WTC11 (cell line): ENCODE results near the gene ZNF121. TPM values are rescaled to one million over a fixed set of nuclear protein-coding genes. Genes with fewer than 3 reads are reported as not detected.

Experiments used
- ATF1 ChIP-seq: sonication (generic); formaldehyde crosslinking; IDR thresholded peaks from 2 replicates; pipeline ENCODE4 v1.8.1; 2023; ENCODE audit warnings: mild to moderate bottlenecking, moderate library complexity, missing genetic modification reagents
- CREM ChIP-seq: sonication (generic); formaldehyde crosslinking; IDR thresholded peaks from 2 replicates; pipeline ENCODE4 v1.8.1; 2022; ENCODE audit warnings: mild to moderate bottlenecking, missing genetic modification reagents, moderate library complexity
- ELF4 ChIP-seq: sonication (generic); formaldehyde crosslinking; IDR thresholded peaks from 2 replicates; pipeline ENCODE4 v1.8.1; 2022; ENCODE audit warnings: low read depth, mild to moderate bottlenecking, moderate library complexity, missing genetic modification reagents
- EMX1 ChIP-seq: fragments of 250-450 bp; sonication (Bioruptor Pico); IDR thresholded peaks from 2 replicates; pipeline ENCODE4 v1.8.0; 2021; ENCODE audit warnings: mild to moderate bottlenecking
- FOXK1 ChIP-seq: sonication (generic); formaldehyde crosslinking; IDR thresholded peaks from 2 replicates; pipeline ENCODE4 v1.8.0; 2022; ENCODE audit warnings: mild to moderate bottlenecking, moderate library complexity, missing genetic modification reagents
- GRHL2 ChIP-seq: fragments of 250-450 bp; sonication (Bioruptor Pico); IDR thresholded peaks from 2 replicates; pipeline ENCODE4 v1.8.0; 2022; ENCODE audit warnings: mild to moderate bottlenecking, moderate library complexity; ENCODE audit not compliant: insufficient replicate concordance, severe bottlenecking
- NFYB ChIP-seq: sonication (generic); formaldehyde crosslinking; conservative IDR thresholded peaks from 2 replicates; pipeline ENCODE4 v1.8.0; 2022; ENCODE audit warnings: low read depth, missing genetic modification reagents
- NR3C1 ChIP-seq: sonication (generic); formaldehyde crosslinking; conservative IDR thresholded peaks from 2 replicates; pipeline ENCODE4 v1.8.1; 2023; ENCODE audit warnings: low read depth, mild to moderate bottlenecking, missing genetic modification reagents
- PRRX2 ChIP-seq: fragments of 250-450 bp; sonication (Bioruptor Pico); IDR thresholded peaks from 2 replicates; pipeline ENCODE4 v1.8.0; 2021; ENCODE audit warnings: mild to moderate bottlenecking
- RELA ChIP-seq: sonication (generic); formaldehyde crosslinking; IDR thresholded peaks from 2 replicates; pipeline ENCODE4 v1.8.1; 2022; ENCODE audit warnings: missing genetic modification reagents, mild to moderate bottlenecking, borderline replicate concordance
- TCF7 ChIP-seq: sonication (generic); formaldehyde crosslinking; IDR thresholded peaks from 2 replicates; pipeline ENCODE4 v1.8.0; 2022; ENCODE audit warnings: mild to moderate bottlenecking, low read depth, missing genetic modification reagents, moderate library complexity
- TEAD1 ChIP-seq: sonication (generic); formaldehyde crosslinking; IDR thresholded peaks from 2 replicates; pipeline ENCODE4 v1.8.0; 2022; ENCODE audit warnings: mild to moderate bottlenecking, missing genetic modification reagents
- ZNF396 ChIP-seq: fragments of 250-450 bp; sonication (Bioruptor Pico); IDR thresholded peaks from 2 replicates; pipeline ENCODE4 v1.8.0; 2021; ENCODE audit warnings: mild to moderate bottlenecking, moderate library complexity, borderline replicate concordance
- ZNF416 ChIP-seq: fragments of 250-450 bp; sonication (Bioruptor Pico); IDR thresholded peaks from 2 replicates; pipeline ENCODE4 v1.9.0; 2021; ENCODE audit warnings: mild to moderate bottlenecking, inconsistent platforms
- total RNA-seq: library from RNA; stranded (reverse); gene quantifications from 3 replicates; pipeline ENCODE4 v1.2.3, GENCODE V29; 2021
- TF ChIP-seq, protein P1 (sequence below): sonication (generic); formaldehyde crosslinking; IDR thresholded peaks from 2 replicates; pipeline ENCODE4 v1.8.1; 2023; ENCODE audit warnings: mild to moderate bottlenecking, missing genetic modification reagents, borderline replicate concordance
- TF ChIP-seq, protein P2 (sequence below): sonication (generic); formaldehyde crosslinking; IDR thresholded peaks from 2 replicates; pipeline ENCODE4 v1.8.0; 2022; ENCODE audit warnings: mild to moderate bottlenecking, missing genetic modification reagents
- TF ChIP-seq, protein P3 (sequence below): sonication (generic); formaldehyde crosslinking; conservative IDR thresholded peaks from 2 replicates; pipeline ENCODE4 v1.8.1; 2022; ENCODE audit warnings: mild to moderate bottlenecking, missing genetic modification reagents
- TF ChIP-seq, protein P4 (sequence below): sonication (generic); formaldehyde crosslinking; conservative IDR thresholded peaks from 2 replicates; pipeline ENCODE4 v1.8.1; 2023; ENCODE audit warnings: mild to moderate bottlenecking, low read depth, missing genetic modification reagents, moderate library complexity
- TF ChIP-seq, protein P5 (sequence below): sonication (generic); formaldehyde crosslinking; IDR thresholded peaks from 2 replicates; pipeline ENCODE4 v1.8.0; 2022; ENCODE audit warnings: mild to moderate bottlenecking, missing genetic modification reagents
- TF ChIP-seq, protein P6 (sequence below): sonication (generic); formaldehyde crosslinking; IDR thresholded peaks from 2 replicates; pipeline ENCODE4 v1.8.1; 2023; ENCODE audit warnings: mild to moderate bottlenecking, missing genetic modification reagents
- TF ChIP-seq, protein P7 (sequence below): sonication (generic); formaldehyde crosslinking; IDR thresholded peaks from 2 replicates; pipeline ENCODE4 v1.8.1; 2022; ENCODE audit warnings: mild to moderate bottlenecking, missing genetic modification reagents, moderate library complexity, borderline replicate concordance
- TF ChIP-seq, protein P8 (sequence below): sonication (generic); formaldehyde crosslinking; IDR thresholded peaks from 2 replicates; pipeline ENCODE4 v1.8.1; 2023; ENCODE audit warnings: mild to moderate bottlenecking, missing genetic modification reagents

The ZNF121 gene
- total RNA-seq, 1 experiment from 2014 or later = 203 TPM

DNA sequence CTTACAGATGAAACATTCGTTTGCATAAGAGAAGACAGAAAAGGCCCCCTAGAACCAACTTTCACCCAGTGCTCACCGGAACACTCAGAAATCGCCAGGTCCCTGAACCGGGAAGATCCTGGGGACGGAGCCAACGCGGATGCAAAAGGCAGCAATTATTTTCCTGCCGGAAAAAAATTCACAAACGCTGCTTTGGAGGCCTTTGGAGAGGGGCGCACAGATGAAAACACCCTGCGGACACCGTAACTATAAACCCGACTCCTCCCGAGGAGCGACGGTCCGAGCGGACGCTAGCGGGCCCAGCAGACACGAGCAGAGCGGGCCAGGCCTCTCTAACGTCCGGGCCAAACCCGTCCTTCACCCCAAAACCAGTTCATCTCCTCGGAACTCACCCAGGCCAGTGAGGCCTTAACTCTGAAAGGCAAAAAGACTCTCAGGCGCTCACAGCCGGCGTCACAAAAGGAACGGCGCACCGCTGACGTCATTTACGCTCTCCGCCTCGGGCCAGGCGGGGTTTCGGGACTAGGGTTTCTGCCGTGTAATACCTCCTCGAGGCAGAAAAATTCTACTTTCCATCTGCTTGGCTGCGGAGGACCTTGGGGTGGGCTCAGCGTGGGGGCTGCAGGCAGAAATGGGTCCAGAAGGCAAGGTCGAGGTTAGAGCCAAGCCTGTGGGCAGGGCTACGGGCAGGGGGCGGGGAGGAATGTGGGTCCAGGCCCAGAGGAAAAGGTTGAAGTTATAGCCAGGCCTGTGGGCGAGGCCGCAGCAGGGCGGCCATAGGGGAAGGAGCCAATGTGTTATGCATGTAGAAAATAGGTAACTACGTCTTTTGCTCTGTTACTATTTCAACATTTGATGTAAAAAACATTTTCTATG, 45.9 kb downstream of the ZNF121 start, which contains the start of gene ZNF426 (continued):
- TF ChIP-seq EMX1 (CRISPR knock-in tag) = no peak
- TF ChIP-seq, protein P1, sequence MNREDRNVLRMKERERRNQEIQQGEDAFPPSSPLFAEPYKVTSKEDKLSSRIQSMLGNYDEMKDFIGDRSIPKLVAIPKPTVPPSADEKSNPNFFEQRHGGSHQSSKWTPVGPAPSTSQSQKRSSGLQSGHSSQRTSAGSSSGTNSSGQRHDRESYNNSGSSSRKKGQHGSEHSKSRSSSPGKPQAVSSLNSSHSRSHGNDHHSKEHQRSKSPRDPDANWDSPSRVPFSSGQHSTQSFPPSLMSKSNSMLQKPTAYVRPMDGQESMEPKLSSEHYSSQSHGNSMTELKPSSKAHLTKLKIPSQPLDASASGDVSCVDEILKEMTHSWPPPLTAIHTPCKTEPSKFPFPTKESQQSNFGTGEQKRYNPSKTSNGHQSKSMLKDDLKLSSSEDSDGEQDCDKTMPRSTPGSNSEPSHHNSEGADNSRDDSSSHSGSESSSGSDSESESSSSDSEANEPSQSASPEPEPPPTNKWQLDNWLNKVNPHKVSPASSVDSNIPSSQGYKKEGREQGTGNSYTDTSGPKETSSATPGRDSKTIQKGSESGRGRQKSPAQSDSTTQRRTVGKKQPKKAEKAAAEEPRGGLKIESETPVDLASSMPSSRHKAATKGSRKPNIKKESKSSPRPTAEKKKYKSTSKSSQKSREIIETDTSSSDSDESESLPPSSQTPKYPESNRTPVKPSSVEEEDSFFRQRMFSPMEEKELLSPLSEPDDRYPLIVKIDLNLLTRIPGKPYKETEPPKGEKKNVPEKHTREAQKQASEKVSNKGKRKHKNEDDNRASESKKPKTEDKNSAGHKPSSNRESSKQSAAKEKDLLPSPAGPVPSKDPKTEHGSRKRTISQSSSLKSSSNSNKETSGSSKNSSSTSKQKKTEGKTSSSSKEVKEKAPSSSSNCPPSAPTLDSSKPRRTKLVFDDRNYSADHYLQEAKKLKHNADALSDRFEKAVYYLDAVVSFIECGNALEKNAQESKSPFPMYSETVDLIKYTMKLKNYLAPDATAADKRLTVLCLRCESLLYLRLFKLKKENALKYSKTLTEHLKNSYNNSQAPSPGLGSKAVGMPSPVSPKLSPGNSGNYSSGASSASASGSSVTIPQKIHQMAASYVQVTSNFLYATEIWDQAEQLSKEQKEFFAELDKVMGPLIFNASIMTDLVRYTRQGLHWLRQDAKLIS (CRISPR knock-in tag) = no peak
- TF ChIP-seq, protein P2, sequence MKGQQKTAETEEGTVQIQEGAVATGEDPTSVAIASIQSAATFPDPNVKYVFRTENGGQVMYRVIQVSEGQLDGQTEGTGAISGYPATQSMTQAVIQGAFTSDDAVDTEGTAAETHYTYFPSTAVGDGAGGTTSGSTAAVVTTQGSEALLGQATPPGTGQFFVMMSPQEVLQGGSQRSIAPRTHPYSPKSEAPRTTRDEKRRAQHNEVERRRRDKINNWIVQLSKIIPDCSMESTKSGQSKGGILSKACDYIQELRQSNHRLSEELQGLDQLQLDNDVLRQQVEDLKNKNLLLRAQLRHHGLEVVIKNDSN (CRISPR knock-in tag) = no peak; the same call in 1 of the 2 replicates
- TF ChIP-seq, protein P3, sequence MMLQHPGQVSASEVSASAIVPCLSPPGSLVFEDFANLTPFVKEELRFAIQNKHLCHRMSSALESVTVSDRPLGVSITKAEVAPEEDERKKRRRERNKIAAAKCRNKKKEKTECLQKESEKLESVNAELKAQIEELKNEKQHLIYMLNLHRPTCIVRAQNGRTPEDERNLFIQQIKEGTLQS = no peak
- TF ChIP-seq CREM (CRISPR knock-in tag) = peak; percentile 98
- TF ChIP-seq GRHL2 = no peak
- TF ChIP-seq ZNF396 (CRISPR knock-in tag) = no peak
- TF ChIP-seq NR3C1 = no peak
- TF ChIP-seq ELF4 = no peak
- no peak for TF ChIP-seq TCF7
- TF ChIP-seq, protein P4, sequence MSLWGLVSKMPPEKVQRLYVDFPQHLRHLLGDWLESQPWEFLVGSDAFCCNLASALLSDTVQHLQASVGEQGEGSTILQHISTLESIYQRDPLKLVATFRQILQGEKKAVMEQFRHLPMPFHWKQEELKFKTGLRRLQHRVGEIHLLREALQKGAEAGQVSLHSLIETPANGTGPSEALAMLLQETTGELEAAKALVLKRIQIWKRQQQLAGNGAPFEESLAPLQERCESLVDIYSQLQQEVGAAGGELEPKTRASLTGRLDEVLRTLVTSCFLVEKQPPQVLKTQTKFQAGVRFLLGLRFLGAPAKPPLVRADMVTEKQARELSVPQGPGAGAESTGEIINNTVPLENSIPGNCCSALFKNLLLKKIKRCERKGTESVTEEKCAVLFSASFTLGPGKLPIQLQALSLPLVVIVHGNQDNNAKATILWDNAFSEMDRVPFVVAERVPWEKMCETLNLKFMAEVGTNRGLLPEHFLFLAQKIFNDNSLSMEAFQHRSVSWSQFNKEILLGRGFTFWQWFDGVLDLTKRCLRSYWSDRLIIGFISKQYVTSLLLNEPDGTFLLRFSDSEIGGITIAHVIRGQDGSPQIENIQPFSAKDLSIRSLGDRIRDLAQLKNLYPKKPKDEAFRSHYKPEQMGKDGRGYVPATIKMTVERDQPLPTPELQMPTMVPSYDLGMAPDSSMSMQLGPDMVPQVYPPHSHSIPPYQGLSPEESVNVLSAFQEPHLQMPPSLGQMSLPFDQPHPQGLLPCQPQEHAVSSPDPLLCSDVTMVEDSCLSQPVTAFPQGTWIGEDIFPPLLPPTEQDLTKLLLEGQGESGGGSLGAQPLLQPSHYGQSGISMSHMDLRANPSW (CRISPR knock-in tag) = no peak
- TF ChIP-seq, protein P5, sequence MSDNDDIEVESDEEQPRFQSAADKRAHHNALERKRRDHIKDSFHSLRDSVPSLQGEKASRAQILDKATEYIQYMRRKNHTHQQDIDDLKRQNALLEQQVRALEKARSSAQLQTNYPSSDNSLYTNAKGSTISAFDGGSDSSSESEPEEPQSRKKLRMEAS (CRISPR knock-in tag) = peak; percentile 81
- TF ChIP-seq, protein P6, sequence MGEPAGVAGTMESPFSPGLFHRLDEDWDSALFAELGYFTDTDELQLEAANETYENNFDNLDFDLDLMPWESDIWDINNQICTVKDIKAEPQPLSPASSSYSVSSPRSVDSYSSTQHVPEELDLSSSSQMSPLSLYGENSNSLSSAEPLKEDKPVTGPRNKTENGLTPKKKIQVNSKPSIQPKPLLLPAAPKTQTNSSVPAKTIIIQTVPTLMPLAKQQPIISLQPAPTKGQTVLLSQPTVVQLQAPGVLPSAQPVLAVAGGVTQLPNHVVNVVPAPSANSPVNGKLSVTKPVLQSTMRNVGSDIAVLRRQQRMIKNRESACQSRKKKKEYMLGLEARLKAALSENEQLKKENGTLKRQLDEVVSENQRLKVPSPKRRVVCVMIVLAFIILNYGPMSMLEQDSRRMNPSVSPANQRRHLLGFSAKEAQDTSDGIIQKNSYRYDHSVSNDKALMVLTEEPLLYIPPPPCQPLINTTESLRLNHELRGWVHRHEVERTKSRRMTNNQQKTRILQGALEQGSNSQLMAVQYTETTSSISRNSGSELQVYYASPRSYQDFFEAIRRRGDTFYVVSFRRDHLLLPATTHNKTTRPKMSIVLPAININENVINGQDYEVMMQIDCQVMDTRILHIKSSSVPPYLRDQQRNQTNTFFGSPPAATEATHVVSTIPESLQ (CRISPR knock-in tag) = no peak
- 0 out of 2 replicates have a peak, but pooled peaks have one; percentile 25 for TF ChIP-seq RELA
- TF ChIP-seq FOXK1 (CRISPR knock-in tag) = peak; percentile 75
- no peak for TF ChIP-seq PRRX2 (CRISPR knock-in tag)
- TF ChIP-seq ZNF416 (CRISPR knock-in tag) = no peak
- TF ChIP-seq, protein P7, sequence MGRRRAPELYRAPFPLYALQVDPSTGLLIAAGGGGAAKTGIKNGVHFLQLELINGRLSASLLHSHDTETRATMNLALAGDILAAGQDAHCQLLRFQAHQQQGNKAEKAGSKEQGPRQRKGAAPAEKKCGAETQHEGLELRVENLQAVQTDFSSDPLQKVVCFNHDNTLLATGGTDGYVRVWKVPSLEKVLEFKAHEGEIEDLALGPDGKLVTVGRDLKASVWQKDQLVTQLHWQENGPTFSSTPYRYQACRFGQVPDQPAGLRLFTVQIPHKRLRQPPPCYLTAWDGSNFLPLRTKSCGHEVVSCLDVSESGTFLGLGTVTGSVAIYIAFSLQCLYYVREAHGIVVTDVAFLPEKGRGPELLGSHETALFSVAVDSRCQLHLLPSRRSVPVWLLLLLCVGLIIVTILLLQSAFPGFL (CRISPR knock-in tag) = no peak
- peak; percentile 51; the same call in 1 of the 2 replicates for TF ChIP-seq TEAD1 (CRISPR knock-in tag)
- no peak for TF ChIP-seq NFYB
- TF ChIP-seq ATF1 = no peak; the same call in 1 of the 2 replicates
- TF ChIP-seq, protein P8, sequence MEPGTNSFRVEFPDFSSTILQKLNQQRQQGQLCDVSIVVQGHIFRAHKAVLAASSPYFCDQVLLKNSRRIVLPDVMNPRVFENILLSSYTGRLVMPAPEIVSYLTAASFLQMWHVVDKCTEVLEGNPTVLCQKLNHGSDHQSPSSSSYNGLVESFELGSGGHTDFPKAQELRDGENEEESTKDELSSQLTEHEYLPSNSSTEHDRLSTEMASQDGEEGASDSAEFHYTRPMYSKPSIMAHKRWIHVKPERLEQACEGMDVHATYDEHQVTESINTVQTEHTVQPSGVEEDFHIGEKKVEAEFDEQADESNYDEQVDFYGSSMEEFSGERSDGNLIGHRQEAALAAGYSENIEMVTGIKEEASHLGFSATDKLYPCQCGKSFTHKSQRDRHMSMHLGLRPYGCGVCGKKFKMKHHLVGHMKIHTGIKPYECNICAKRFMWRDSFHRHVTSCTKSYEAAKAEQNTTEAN (CRISPR knock-in tag) = no peak
